H54 (cell line): ENCODE results near the gene ACOX2.

Source experiments
- DNase-seq: peaks from one replicate; pipeline ENCODE4 v3.0.0; 2011; ENCODE audit warnings: low spot score, mixed read lengths; ENCODE audit not compliant: insufficient read length
- FAIRE-seq: peaks from 3 replicates; lab custom pipeline; 2011; peaks lifted over from hg19 to GRCh38; lab: Jason Lieb, UNC
- POLR2A ChIP-seq: IDR thresholded peaks from 2 replicates; pipeline ENCODE4 v1.6.1; 2011; ENCODE audit warnings: low read depth, mild to moderate bottlenecking, low read length

Gene ACOX2

GRCh38 chr3:58473275-58473674, 63.7 kb downstream of the ACOX2 start:
- FAIRE-seq (no peak), DNase-seq (no peak)

DNA sequence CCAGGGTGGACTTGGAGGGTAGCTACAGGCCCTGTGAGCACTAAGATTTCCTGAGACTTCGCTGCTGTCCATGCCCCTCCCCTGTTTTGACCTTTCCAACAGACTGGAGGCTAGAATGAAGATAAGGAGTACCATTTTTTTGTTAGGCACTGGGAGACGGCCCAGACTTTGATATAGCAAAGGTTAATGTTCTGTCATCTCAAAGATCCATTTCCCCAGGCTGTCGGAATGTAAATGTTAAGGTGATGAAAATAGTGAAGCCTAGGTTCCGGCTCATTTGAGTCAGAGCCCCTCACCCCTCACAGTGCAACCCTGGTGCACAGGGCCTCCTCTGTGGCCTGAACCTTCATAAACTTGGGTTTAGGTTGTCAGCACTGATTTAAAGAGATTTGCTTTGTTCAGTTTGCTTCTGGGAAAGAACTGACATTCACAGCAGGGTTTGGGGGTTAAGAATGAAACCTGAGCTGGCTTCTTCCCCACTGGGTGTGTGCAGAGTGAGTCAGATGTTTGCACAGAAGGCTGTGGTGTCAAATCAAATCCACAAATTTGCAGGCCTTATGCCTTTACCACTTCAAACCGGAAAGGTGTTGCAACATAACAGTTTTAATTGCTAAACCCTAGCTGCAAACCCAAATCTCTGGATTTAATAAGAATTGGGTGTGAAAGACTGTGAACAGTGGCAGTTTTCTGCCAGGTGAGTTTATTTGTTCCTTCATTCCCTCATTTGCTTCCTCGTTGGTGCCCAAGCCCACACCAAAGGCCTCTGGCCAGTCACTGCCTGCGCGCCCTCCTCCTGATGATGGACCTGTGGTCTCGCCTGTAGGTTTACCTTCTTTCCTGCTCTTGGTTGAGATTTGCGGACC, 65.7 kb downstream of the ACOX2 start:
- DNase-seq = peak; percentile 76
- no peak for TF ChIP-seq POLR2A
- peak; percentile 99 for FAIRE-seq

More at GRCh38 chr3:58473275-58473674, 63.7 kb downstream of the ACOX2 start:
- no peak for TF ChIP-seq POLR2A

DNA sequence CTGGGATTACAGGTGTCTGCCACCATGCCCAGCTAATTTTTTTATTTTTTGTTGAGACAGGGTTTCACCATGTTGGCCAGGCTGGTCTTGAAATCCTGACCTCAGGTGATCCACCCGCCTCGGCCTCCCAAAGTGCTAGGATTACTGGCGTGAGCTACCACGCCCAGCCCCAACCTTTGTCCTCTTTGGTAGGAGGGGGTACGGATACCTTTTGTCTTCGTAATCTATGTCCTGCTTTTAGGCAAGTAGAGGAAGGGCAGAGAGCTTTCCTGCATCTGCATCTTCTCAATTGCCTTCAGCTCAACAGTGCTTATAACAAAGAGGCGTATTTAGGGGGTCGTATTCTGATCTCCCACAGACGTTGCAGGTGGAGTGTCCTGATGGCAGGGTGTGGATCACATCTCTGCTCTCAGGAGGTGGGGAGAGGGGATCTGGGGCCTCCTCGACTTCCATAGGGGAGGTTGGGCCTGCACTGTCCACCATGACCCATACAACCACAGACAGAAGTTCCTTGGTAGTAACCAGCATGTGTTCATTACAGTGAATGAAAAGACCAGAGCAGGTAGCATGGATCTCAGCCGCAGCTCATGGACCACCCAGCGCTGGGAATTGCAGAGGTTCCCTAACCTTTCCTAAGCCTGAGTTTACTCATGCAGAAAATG, 66.5 kb downstream of the ACOX2 start:
- no peak for FAIRE-seq
- TF ChIP-seq POLR2A = no peak
- DNase-seq = no peak

DNA sequence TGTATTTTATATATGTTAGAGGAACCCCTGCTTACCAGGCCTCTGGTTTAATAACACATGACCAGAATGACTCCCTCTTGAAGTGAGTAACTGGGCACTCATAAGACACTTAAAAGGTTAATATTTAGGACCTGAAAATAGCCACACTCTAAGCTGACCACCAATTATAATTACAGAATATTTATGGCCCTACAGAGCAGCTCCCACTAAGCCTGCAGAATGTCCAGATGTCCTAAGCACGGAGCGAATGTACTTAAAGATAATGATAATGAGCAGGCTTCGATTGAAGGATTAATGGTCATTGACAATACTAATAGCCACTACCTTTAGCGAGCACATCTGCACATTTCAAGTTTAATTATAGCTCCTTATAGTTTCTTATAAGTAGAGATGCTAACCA, 67.9 kb downstream of the ACOX2 start:
- FAIRE-seq = no peak
- TF ChIP-seq POLR2A = no peak
- no peak for DNase-seq

- FAIRE-seq = no peak
- no peak for DNase-seq
- no peak for TF ChIP-seq POLR2A
Observed at GRCh38 chr3:58466899-58467563, 70.0 kb downstream of the ACOX2 start.

DNA sequence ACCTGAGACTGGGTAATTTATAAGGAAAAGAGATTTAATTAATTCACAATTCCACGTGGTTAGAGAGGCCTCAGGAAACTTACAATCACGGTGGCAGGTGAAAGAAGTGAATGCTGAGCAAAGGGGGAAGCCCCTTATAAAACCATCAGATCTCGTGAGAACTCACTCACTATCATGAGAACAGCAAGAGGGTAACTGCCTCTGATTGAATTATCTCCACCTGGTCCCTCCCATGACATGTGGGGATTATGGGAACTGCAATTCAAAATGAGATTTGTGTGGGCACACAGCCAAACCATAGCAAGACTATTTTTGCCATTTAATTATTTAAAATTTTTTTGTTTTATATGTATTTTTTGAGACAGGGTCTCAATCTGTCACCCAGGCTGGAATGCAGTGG, 72.1 kb downstream of the ACOX2 start:
- FAIRE-seq (no peak), DNase-seq (no peak)
- TF ChIP-seq POLR2A = no peak

DNA sequence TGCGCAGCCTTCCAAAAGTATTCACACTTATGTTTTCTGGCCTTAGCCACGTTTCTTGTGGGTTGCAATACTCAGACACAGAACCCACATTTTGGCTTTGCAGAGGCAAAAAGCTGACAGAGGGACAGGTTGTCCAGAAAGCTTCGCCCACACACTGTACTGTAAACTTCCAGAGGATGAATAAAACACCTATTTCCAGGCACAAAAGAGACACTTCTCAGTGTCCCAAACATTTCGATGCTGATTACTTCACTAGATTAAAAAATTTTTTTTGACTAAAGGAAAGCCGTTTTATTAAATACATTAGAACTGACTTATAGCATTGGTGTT, 73.1 kb downstream of the ACOX2 start:
- DNase-seq = no peak
- no peak for FAIRE-seq
- no peak for TF ChIP-seq POLR2A

GRCh38 chr3:58463181-58463941, 73.6 kb downstream of the ACOX2 start:
- DNase-seq (peak; percentile 87), FAIRE-seq (peak; percentile 96)
- TF ChIP-seq POLR2A = no peak

- DNase-seq = no peak
- TF ChIP-seq POLR2A = no peak
Observed at GRCh38 chr3:58462829-58463180, 74.2 kb downstream of the ACOX2 start.

GRCh38 chr3:58459160-58459559, 77.8 kb downstream of the ACOX2 start:
- no peak for TF ChIP-seq POLR2A
- no peak for FAIRE-seq
- no peak for DNase-seq

More at GRCh38 chr3:58462829-58463180, 74.2 kb downstream of the ACOX2 start:
- FAIRE-seq = no peak
